Measurements from ENCODE around the gene RPP40.

Gene RPP40

GRCh38 chr6:4970739-4971395 lies 33.0 kb downstream of the RPP40 start:
- no peak for TF ChIP-seq CREB1 (IDR thresholded peaks at IDR 0.05; ENCODE audit: low read depth)
- no peak for TF ChIP-seq TEAD4 (IDR thresholded peaks at IDR 0.05)
- TF ChIP-seq TCF12 (IDR thresholded peaks at IDR 0.05; ENCODE audit: low read depth), result no peak
- no peak for TF ChIP-seq CEBPB (IDR thresholded peaks at IDR 0.05)
- no peak for TF ChIP-seq MAX (IDR thresholded peaks at IDR 0.05)
- no peak for TF ChIP-seq YY1 (IDR thresholded peaks at IDR 0.05; ENCODE audit: low read depth)
- no peak for TF ChIP-seq USF1 (IDR thresholded peaks at IDR 0.05)
- TF ChIP-seq EP300 (IDR thresholded peaks at IDR 0.05; ENCODE audit: borderline replicate concordance), result no peak
- TF ChIP-seq FOXM1 (IDR thresholded peaks at IDR 0.05; ENCODE audit: borderline replicate concordance, low read depth), result no peak

GRCh38 chr6:4969609-4970285 lies 34.1 kb downstream of the RPP40 start:
- TF ChIP-seq TEAD4 (IDR thresholded peaks at IDR 0.05), result no peak
- TF ChIP-seq TCF12 (IDR thresholded peaks at IDR 0.05; ENCODE audit: low read depth), result no peak
- TF ChIP-seq TAF1 (IDR thresholded peaks at IDR 0.05; ENCODE audit: low read depth), result no peak
- TF ChIP-seq NFIC (IDR thresholded peaks at IDR 0.05), result no peak
- TF ChIP-seq MAX (IDR thresholded peaks at IDR 0.05), result no peak
- TF ChIP-seq CEBPB (IDR thresholded peaks at IDR 0.05), result no peak
- no peak for TF ChIP-seq ZBTB7A (IDR thresholded peaks at IDR 0.05; ENCODE audit: low read depth)
- TF ChIP-seq REST (IDR thresholded peaks at IDR 0.05; ENCODE audit: low read depth), result no peak
- no peak for TF ChIP-seq RAD21 (IDR thresholded peaks at IDR 0.05; ENCODE audit: low read depth)

- TF ChIP-seq EGR1 (IDR thresholded peaks at IDR 0.05) (no peak), EP300 (IDR thresholded peaks at IDR 0.05; ENCODE audit: borderline replicate concordance) (no peak), MAX (IDR thresholded peaks at IDR 0.05) (no peak), RAD21 (IDR thresholded peaks at IDR 0.05; ENCODE audit: low read depth) (no peak), NFIC (IDR thresholded peaks at IDR 0.05) (no peak), TCF12 (IDR thresholded peaks at IDR 0.05; ENCODE audit: low read depth) (no peak), REST (IDR thresholded peaks at IDR 0.05; ENCODE audit: low read depth) (no peak), TEAD4 (IDR thresholded peaks at IDR 0.05) (no peak), ZBTB7A (IDR thresholded peaks at IDR 0.05; ENCODE audit: low read depth) (no peak), CREB1 (IDR thresholded peaks at IDR 0.05; ENCODE audit: low read depth) (no peak), YY1 (IDR thresholded peaks at IDR 0.05; ENCODE audit: low read depth) (no peak), CEBPB (IDR thresholded peaks at IDR 0.05) (no peak), FOXM1 (IDR thresholded peaks at IDR 0.05; ENCODE audit: borderline replicate concordance, low read depth) (no peak), USF1 (IDR thresholded peaks at IDR 0.05) (no peak), TAF1 (IDR thresholded peaks at IDR 0.05; ENCODE audit: low read depth) (no peak)
Measured at GRCh38 chr6:4967301-4968030, 36.4 kb downstream of the RPP40 start.

GRCh38 chr6:4965562-4966389 lies 38.1 kb downstream of the RPP40 start:
- no peak for TF ChIP-seq EP300 (IDR thresholded peaks at IDR 0.05; ENCODE audit: borderline replicate concordance)

Data from Ishikawa (cell line).